A549 treated with CORT108297 at 1 μM for 4 hours (cell line): Measurements from ENCODE around the gene CACNA1S. TPM values are rescaled to one million over a fixed set of nuclear protein-coding genes. Genes with fewer than 3 reads are reported as not detected.

Experiments
- total RNA-seq: library from RNA; stranded (reverse); fragments of 200-300 nt; extraction: Qiagen RNA extraction; gene quantifications from 5 replicates; pipeline ENCODE4 v1.2.3, GENCODE V29; 2022

CACNA1S gene
- total RNA-seq: 0.01 TPM in 1 of 5 replicates, not detected in the others

GRCh38 chr1:201112173-201112731 lies at the start of gene CACNA1S:
Gene CACNA1S (minus strand): TSS chr1:201112426. CDS start chr1:201112339, 87 bp downstream.

DNA sequence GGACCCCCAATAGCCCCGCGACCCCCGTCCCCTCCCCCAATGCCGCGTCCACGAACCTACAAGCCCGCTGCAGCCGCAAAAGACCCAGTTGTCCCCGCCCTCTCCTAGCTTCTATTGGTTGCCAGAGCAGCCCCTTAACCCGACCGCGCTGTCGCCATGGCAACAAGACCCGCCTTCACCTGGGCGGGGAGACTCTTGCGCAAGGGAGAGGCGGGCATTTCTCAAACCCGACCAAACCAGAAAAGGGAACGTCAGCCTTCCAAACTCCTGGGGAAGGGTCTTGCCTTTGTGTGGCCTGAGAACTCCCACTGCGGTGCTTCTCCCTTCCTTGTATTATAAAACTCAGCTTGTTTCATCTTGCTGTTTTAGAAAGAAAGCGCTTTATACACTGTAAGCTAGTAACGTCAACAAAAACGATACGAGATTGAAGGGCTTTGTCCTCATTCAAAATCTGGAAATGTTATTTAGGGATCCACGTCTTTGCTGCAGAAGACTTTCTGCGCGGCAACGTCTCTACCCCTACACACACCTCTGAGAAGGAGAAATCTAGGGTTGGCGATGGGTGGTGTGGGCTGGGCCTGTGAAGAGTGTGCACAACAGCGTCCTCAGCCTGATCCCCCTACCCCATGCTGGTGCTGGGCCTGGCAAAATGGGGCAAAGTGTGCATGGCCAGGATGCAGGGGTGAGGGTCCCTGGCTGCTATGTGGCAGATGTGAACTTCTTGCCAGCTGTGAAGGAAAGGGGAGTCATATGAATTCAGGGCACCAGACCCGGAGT lies 42.4 kb upstream of the CACNA1S start, which contains the start of gene TMEM9:
Gene TMEM9 (minus strand): TSS at position 86 of the 777 bp plus-strand sequence. CDS start 551 bp downstream, outside the sequence.

GRCh38 chr1:201126832-201127754 lies 14.9 kb upstream of the CACNA1S start, which contains the start of gene ASCL5:
Gene ASCL5 (minus strand): TSS chr1:201127184. CDS start chr1:201115372, 11,812 bp downstream.

GRCh38 chr1:201023517-201023902 lies 88.7 kb downstream of the CACNA1S start, which contains the start of gene KIF21B:
Gene KIF21B (minus strand): TSS chr1:201023714. CDS start chr1:201023383, 331 bp downstream.

Other genes starting within 250 kb of the CACNA1S start
- not detected in 5 replicates for gene GPR25, start 239.4 kb downstream of the CACNA1S start, total RNA-seq
- gene INAVA, start 217.5 kb downstream of the CACNA1S start, total RNA-seq: 33.0 to 46.6 TPM (median 40.1 TPM) in 5 replicates
- gene KIF21B, start 88.7 kb downstream of the CACNA1S start, total RNA-seq: 1.5 to 3.3 TPM (median 2.5 TPM) in 5 replicates
- gene ASCL5, start 14.8 kb upstream of the CACNA1S start, total RNA-seq: 0.08 to 0.21 TPM (median 0.15 TPM) in 4 of 5 replicates, not detected in the other
- 75.3 to 95.2 TPM (median 90.8 TPM) in 5 replicates for gene TMEM9, start 42.0 kb upstream of the CACNA1S start, total RNA-seq
- 0.65 to 1.4 TPM (median 0.99 TPM) in 5 replicates for gene IGFN1, start 78.4 kb upstream of the CACNA1S start, total RNA-seq
- gene PKP1, start 171.1 kb upstream of the CACNA1S start, total RNA-seq: 0.03 to 0.05 TPM (median 0.05 TPM) in 5 replicates